HG02798 (cell line): ENCODE measurements around the gene TMEM236.

Experiments used
- ATAC-seq: cut with Tn5 transposase; IDR thresholded peaks from one replicate; pipeline ENCODE4 v1.9.1; 2021; ENCODE audit warnings: mild to moderate bottlenecking; ENCODE audit not compliant: unreplicated experiment, poor library complexity

Gene TMEM236

DNA sequence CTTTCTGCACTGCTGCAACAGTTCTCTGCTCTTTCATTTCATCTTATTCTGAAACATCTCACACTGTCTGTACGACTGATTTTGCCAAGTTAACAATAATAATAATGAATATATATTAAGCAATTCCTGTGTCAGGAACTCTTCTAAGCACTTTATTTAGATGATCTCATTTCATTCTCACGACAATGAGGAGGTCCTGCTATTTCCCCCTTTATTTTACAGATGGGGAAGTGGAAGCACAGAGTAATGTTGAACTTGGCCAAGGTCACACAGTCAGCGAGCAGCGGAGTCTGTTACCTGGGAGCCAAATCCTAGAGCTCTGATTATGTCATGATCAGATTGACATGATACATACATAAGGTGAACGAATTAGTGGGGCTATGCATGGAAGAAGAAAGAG, 63.0 kb downstream of the TMEM236 start:
- no peak for ATAC-seq

DNA sequence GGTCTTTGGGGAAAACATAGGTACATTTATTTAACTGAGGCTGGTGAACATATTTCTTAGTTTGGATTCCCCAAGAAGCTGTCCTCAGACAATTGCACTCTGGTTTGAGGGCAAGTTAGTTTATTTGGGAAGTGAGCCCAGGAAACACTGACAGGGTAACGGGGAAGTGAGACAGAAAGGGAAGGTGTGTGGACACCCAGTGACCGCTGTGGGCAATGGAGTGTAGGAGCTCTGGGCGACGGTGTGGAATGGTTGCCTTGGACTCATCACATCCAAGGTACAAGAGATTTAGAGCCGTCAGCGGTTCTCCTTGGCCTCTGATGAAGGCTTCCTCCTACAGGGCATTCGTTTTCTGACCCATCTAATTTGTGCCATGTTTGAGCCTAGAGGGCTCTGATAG, 64.2 kb downstream of the TMEM236 start:
- ATAC-seq = no peak

DNA sequence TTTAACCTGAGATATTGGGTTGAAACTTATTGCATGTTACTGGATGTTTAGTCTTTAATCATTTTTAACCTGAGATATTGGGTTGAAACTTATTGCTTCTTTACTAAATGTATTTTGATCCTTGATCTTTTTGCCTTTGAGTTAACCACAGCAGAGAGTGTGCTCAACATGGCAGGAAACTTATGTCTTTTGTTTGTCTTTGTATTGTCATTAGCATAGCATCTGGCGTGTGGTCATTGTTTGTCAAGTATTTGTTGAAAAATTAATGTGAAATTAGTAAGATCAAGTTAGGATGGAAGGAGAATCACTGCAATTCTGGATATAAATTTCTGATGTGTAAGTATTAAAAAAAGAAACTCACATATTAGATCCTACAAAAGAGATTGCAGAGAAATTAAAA, 65.3 kb downstream of the TMEM236 start:
- no peak for ATAC-seq

DNA sequence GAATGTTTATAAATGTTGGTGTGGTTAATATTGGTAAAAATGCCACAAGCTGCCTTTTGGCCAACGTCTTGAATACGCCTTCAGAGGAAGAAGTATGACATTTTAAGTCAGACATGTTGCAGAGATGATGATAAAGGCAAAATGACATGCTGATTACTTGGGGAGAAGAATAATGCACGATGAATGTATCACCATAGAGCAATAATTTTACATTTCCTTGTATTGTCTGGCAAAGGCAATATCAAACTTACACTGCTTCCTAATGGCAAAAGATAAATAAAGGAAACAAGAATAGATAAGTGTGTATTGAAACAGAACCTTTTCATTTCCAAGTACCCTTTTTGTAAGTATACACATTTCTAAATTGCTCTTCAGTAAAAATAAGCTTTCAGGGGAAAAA, 65.8 kb downstream of the TMEM236 start:
- ATAC-seq = no peak

DNA sequence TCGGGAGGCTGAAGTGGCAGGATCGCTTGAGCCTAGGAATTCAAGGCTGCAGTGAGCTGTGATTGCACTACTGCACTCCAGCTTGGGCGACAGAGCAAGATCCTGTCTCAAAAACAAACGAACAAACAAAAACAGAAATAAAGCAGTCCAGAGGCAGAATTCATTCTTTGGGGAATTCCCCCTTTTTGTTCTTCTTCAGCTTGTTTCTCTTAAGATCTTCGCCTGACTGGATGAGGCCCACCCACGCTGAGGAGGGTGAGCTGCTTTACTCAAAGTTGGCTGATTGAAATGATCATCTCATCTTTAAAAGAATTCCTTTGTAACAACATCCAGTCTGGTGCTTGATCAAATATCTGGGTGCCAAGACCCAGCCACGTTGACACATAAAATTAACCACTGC, 67.8 kb downstream of the TMEM236 start:
- no peak for ATAC-seq

DNA sequence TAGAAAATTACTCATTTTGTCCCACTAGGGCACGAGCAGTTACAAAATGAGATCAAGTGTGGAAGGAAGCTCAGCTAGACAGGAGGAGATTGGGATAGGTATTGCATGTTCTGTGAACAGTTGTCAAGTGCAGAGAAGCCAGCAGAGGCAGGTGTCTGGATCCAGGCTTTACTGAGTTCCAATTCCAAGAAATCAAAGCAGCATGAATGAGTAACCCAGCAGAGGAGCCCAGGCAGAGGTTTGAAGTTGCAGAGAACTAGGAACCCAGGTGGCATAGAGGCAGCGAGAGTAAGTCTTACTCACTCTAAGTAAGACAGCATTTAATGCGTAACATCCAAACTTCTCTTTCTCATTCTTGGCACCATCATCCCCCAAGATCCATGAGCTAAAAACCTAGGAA, 68.9 kb downstream of the TMEM236 start:
- ATAC-seq = no peak

DNA sequence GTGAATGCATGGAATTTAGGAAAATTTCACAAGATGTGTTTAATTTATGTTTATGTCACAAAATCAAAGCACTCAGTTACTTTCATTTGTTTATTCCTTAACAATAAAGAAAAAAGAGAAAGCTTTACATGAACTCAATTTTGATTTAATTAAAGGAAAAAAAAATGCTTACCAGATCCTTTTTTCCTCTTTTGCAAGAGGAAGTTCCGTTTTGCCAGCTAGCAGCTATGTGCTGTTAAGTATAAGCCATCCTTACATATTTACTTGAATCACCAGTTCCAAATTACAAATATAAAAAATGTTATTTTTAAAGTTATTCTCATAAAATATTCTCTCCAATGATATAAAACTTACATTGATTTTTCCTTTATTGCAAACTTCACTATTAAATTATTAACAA, 69.9 kb downstream of the TMEM236 start:
- ATAC-seq = no peak

DNA sequence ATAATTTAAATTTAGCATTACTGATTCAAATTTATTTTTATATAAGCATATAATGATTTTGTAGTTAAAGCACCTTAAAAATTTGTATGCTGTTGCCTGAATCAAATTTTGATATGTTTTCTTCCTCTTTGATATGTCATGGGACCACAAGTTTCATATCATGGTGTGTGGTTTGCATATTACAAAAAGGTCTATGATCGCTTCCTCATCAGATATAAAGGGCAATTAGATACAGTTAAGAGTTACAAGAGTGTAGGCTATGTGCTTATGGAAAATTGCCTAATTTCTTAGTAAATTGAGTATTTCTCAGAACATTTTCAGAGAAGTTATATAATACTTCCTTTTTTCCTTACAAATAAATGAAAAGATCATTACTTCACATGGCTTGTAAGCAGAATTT, 79.3 kb downstream of the TMEM236 start:
- no peak for ATAC-seq

DNA sequence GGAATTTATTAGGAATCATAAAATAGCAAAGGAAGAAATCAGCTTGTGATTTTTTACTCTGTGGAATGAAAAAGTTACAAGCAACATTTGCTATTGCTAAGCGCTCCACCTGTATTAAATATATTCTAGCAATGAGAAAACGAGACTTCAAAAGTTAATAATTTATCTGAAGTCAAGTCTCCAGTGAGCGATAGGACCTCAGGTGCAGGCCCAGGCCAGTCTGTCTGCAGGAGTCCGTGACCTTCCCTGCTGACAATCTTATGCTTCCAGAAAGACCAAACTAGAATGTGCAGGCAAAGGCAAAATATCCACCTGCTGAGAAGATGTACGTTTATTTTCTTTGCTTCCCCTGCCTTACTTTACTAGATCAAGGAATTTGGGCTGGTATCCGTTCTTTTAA, 79.9 kb downstream of the TMEM236 start:
- ATAC-seq = no peak

DNA sequence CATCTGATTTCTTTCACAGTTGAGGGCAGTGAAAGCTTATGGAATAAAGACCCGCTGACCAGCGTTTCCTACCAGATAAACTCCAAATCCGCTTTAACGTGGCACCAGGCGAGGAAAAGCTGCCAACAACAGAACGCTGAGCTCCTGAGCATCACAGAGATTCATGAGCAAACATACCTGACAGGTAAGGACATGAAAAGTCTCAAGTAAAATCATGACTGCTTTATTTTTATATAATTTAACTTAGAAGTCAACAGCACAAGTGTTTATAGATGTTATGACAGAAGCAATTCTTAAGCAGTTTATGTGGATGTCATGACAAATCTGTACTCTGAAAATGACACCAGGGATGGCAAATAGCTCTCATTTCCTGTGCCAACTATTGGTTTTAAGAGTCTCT, 81.7 kb downstream of the TMEM236 start:
- ATAC-seq = no peak

DNA sequence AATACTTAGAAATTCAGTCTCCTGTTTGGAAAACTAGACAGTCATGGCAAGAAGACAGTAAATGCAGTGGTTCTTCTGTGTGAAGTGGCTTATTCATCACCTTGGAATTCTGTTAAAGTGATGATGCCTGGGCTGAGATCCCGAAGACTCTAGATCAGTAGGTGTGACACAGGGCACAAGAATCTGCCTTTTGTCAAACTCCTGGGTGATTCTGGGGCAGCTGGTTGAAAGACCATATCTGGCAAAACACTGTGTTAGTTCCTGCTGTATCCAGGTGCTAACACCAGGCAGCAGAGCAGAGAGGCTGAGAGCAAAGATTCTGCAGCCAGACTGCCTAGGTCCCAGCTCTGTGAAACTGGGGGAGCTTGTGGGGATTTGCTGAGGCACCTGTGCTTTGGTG, 83.7 kb downstream of the TMEM236 start:
- no peak for ATAC-seq

DNA sequence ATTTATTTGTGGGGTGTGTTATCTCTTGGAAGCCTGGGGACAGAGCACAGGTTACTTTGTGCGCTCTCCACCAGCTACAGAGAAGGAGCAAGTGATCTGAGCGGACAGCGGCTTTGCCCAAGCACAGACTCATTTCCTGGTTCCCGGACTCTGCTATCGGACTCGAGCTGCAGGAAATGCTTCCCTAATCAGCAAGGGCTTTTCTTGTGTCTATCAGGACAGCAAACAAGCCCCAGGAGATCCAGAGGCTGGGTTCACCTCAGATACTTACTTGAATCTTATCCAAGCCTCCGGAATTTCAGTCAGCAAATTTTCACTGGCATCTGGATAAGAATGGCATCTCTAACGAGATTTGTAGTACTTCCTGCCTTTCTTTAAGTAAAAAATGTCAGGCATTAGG, 84.9 kb downstream of the TMEM236 start:
- ATAC-seq = no peak

DNA sequence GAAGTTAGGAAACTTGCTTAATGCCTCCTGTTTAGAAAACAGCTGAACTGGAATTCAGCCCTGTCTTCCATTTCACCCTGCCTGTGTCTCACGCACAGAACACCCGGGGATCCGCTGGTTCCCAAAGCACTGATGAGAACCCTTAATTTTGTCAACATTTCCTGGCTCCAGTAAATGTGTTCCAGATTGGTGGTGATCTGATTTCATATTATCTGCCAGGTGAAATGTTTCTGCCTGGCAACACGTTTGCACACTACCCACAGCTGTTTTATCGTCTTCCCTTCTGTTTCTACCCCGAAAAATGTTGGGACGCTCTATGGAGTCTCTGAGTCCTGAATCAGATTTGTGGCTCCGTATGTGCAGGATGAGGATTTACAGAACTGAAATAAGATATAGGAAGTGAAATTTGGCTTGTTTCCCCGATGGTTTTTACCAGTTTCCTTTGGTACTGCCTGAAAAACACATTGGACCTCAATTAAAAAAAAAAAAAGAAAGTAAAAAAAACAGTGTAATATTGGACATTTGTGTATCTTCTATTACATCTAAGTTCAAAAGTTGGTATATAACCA, 86.2 kb downstream of the TMEM236 start:
- ATAC-seq = no peak

DNA sequence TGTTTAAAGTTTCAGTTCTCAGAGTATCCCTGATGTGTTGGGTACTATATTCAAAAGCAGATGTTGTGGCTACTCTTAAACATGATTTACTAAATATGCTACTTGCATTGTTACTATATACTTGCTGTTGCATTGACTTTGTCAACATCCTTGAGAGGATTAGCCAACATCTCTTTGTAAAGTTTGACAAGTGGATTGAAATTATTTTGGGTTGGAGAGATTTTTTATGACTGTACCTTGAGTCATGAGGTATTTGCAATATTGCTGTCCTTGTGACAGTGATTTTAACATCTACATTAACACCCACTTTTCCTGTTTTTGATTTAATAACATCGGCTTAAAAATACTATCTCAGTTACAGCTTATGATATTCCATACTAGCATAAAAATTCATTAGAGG, 89.0 kb downstream of the TMEM236 start:
- ATAC-seq = no peak

DNA sequence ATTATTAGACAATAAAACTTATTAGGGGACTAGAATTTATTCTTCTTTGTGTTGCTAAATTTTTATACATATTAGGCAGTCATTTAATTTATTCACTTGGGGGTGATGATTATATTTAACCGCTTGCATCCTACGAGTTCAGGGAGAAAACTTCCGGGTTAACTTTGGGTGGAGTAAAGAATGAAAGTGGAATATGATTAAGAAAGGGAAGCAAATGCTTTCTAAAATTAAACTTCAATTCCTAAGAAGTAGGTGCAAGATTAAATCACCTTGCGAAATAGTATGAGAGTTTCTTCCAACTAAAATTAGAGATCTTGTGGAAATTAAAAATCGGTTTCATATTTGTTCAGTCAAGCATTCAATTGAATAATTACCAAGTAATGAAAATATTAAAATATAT, 90.6 kb downstream of the TMEM236 start:
- no peak for ATAC-seq

DNA sequence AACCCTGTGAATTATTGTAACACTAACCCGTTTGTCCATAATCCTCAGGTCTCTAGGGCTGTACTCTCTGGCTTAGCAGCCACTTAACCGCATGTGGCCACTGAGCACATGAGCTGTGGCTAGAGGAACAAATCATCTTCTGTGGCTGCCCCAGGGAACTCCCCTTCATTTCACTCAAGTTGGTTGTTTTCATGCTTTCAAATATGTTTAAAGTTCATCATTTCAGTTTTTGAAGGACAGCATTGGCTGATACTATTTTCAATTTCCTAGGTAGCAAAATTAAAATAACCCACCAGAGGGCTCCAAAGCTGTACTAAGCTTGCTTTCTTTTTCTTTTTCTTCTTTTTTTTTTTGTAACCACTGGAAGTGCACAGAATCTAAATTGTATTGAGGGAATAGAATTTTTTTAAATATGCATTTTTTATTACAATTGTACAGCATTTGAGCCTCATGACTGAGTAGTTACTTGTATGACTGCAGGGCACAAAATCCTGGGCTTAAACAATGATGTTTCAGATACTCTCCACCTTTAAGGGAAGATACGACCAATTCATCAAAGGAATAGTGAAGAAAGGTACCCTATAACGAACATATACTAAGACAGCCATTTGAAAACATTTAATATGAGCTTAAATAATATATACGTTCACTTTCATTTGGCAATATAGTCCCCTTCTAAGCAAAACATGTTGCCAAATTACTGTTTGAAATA, 95.7 kb downstream of the TMEM236 start:
- no peak for ATAC-seq

DNA sequence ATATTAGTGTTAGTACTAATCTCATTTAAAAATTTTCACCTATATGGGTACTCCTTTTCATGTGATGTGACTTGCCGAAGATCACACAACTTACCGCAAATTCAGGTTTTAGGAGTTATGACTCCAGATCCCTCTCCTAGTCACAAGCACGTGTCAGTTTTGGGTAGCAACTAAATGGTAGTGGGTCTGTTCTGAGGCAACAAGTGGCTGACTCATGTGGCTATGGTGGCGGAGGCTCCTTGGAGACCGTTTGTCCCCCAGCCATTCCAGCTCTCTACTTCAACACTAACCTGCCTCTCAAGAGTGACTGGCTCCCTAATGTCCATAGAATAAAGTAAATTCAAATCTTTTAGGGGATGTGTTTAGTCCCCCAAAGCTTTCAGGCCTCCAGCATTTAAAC, 96.6 kb downstream of the TMEM236 start:
- no peak for ATAC-seq
